GM21717 (cell line): ENCODE measurements around the gene TYROBP.
A peak's percentile ranks its signal among the peaks of the same experiment; 100 is the strongest.
"Not testable (repeated sequence)": the region's sequence is repeated elsewhere in the genome, so short reads cannot be mapped to it uniquely, and the experiment has no call there.

ENCODE experiments used
- ATAC-seq: cut with Tn5 transposase; IDR thresholded peaks from one replicate; pipeline ENCODE4 v1.9.1; 2021; ENCODE audit warnings: mild to moderate bottlenecking, moderate library complexity; ENCODE audit not compliant: unreplicated experiment

TYROBP gene

GRCh38 chr19:35932291-35932936 is 24.3 kb upstream of the TYROBP start:
- no peak for ATAC-seq

- no peak for ATAC-seq
Observed at GRCh38 chr19:35931874-35932202, 23.7 kb upstream of the TYROBP start.

- ATAC-seq = peak; percentile 87
Observed at GRCh38 chr19:35931161-35931873, 23.2 kb upstream of the TYROBP start.

GRCh38 chr19:35929876-35930275 is 21.8 kb upstream of the TYROBP start:
- no peak for ATAC-seq

- ATAC-seq = no peak
Observed at GRCh38 chr19:35928507-35928906, 20.4 kb upstream of the TYROBP start.

- ATAC-seq = no peak
Observed at GRCh38 chr19:35925501-35925900, 17.4 kb upstream of the TYROBP start.

GRCh38 chr19:35921012-35921411 is 12.9 kb upstream of the TYROBP start:
- no peak for ATAC-seq

- no peak for ATAC-seq
Observed at GRCh38 chr19:35919306-35919705, 11.2 kb upstream of the TYROBP start.

- no peak for ATAC-seq
Observed at GRCh38 chr19:35915443-35915842, 7.3 kb upstream of the TYROBP start.

- no peak for ATAC-seq
Observed at GRCh38 chr19:35913589-35913988, 5.5 kb upstream of the TYROBP start.

- ATAC-seq = no peak
Observed at GRCh38 chr19:35911790-35912189, 3.7 kb upstream of the TYROBP start.

GRCh38 chr19:35911173-35911572 is 3.1 kb upstream of the TYROBP start:
- ATAC-seq = no peak

- not testable (repeated sequence) for ATAC-seq
Observed at GRCh38 chr19:35910355-35910754, 2.3 kb upstream of the TYROBP start.

- ATAC-seq = no peak
Observed at GRCh38 chr19:35909684-35910035, 1.6 kb upstream of the TYROBP start.

- no peak for ATAC-seq
Observed at GRCh38 chr19:35908973-35909683, 1.0 kb upstream of the TYROBP start.

- ATAC-seq = no peak
Observed at GRCh38 chr19:35907377-35907745, 734 bp downstream of the TYROBP start.

- no peak for ATAC-seq
Observed at GRCh38 chr19:35905178-35905727, 2.8 kb downstream of the TYROBP start.

- no peak for ATAC-seq
Observed at GRCh38 chr19:35904311-35905068, 3.6 kb downstream of the TYROBP start.

- peak; percentile 36 for ATAC-seq
Observed at GRCh38 chr19:35903550-35904179, 4.4 kb downstream of the TYROBP start.

GRCh38 chr19:35902870-35903475 is 5.1 kb downstream of the TYROBP start:
- ATAC-seq = no peak
